HG03175 (cell line): ENCODE results near the gene SEL1L.
"Not testable (repeated sequence)": the region's sequence is repeated elsewhere in the genome, so short reads cannot be mapped to it uniquely, and the experiment has no call there.

Experiments
- ATAC-seq: cut with Tn5 transposase; IDR thresholded peaks from one replicate; pipeline ENCODE4 v1.9.1; 2021; ENCODE audit warnings: mild to moderate bottlenecking, moderate library complexity; ENCODE audit not compliant: unreplicated experiment

SEL1L gene

GRCh38 chr14:81533536-81534343 is at the start of gene SEL1L:
SEL1L (minus strand) TSS chr14:81533853; CDS start chr14:81533744, 109 bp downstream.
- peak; percentile 94 for ATAC-seq

- ATAC-seq: no peak
Observed at GRCh38 chr14:81582420-81582819, 48.8 kb upstream of the SEL1L start.

GRCh38 chr14:81579115-81579514 is 45.5 kb upstream of the SEL1L start:
- no peak for ATAC-seq

- ATAC-seq: no peak
Observed at GRCh38 chr14:81571437-81571836, 37.8 kb upstream of the SEL1L start.

GRCh38 chr14:81567302-81567701 is 33.6 kb upstream of the SEL1L start:
- ATAC-seq: no peak

GRCh38 chr14:81565441-81566290 is 32.0 kb upstream of the SEL1L start:
- ATAC-seq: peak; percentile 59

GRCh38 chr14:81562818-81563217 is 29.2 kb upstream of the SEL1L start:
- ATAC-seq: no peak

- ATAC-seq: no peak
Observed at GRCh38 chr14:81561084-81561775, 27.6 kb upstream of the SEL1L start.

GRCh38 chr14:81559385-81559784 is 25.7 kb upstream of the SEL1L start:
- ATAC-seq: no peak

- no peak for ATAC-seq
Observed at GRCh38 chr14:81557146-81557545, 23.5 kb upstream of the SEL1L start.

- ATAC-seq: no peak
Observed at GRCh38 chr14:81555684-81556083, 22.0 kb upstream of the SEL1L start.

- ATAC-seq: no peak
Observed at GRCh38 chr14:81555051-81555450, 21.4 kb upstream of the SEL1L start.

- no peak for ATAC-seq
Observed at GRCh38 chr14:81551471-81551870, 17.8 kb upstream of the SEL1L start.

GRCh38 chr14:81550001-81550637 is 16.5 kb upstream of the SEL1L start:
- peak; percentile 87 for ATAC-seq

GRCh38 chr14:81541206-81541605 is 7.6 kb upstream of the SEL1L start:
- not testable (repeated sequence) for ATAC-seq

- ATAC-seq: no peak
Observed at GRCh38 chr14:81537193-81537592, 3.5 kb upstream of the SEL1L start.

GRCh38 chr14:81536241-81536771 is 2.7 kb upstream of the SEL1L start:
- no peak for ATAC-seq

GRCh38 chr14:81535396-81536164 is 1.9 kb upstream of the SEL1L start:
- peak; percentile 21 for ATAC-seq

- ATAC-seq: no peak
Observed at GRCh38 chr14:81534510-81535074, 939 bp upstream of the SEL1L start.

GRCh38 chr14:81533212-81533535 is 479 bp downstream of the SEL1L start:
- ATAC-seq: no peak
